Left lung (tissue), 10 donors: ENCODE data around the gene CPLANE2. TPM values are rescaled to one million over a fixed set of nuclear protein-coding genes. Genes with fewer than 3 reads are reported as not detected.
A peak's percentile ranks its signal among the peaks of the same experiment; 100 is the strongest.

Source experiments
- ATAC-seq: fragments of 200-7000 bp; cut with Tn5 transposase; one replicate; pipeline ENCODE4 v1.9.1; 2020; ENCODE audit warnings: moderate library complexity
- DNase-seq, 4 donors: peaks; one replicate each; pipeline ENCODE4 v3.0.0-alpha.2; 2013 to 2020
- H3K27ac ChIP-seq, 2 donors: fragments of 200-600 bp; sonication (generic) in 1 of 2; one replicate each; pipeline versions ENCODE4 v1.5.0 to v1.8.0; 2020 to 2021
- H3K27me3 ChIP-seq, 2 donors: fragments of 200-600 bp; sonication (generic) in 1 of 2; one replicate each; pipeline versions ENCODE4 v1.5.0 to v1.8.0; 2020 to 2021
- H3K36me3 ChIP-seq, 2 donors: fragments of 200-600 bp; sonication (generic) in 1 of 2; one replicate each; pipeline versions ENCODE4 v1.5.0 to v1.8.0; 2020 to 2021
- H3K4me1 ChIP-seq, 2 donors: fragments of 200-600 bp; one replicate each; pipeline ENCODE4 v1.8.0; 2021
- H3K4me3 ChIP-seq, 2 donors: fragments of 200-600 bp; sonication (generic) in 1 of 2; one replicate each; pipeline versions ENCODE4 v1.5.0 to v1.8.0; 2020 to 2021; ENCODE audit warnings: mild to moderate bottlenecking in 1 of 2
- H3K9me3 ChIP-seq, 2 donors: fragments of 200-600 bp; sonication (generic) in 1 of 2; one replicate each; pipeline versions ENCODE4 v1.5.0 to v1.8.0; 2020 to 2021
- intact Hi-C, 2 donors: fragments of 100-400 bp; cut with DNase I; formaldehyde crosslinking; loops; one replicate each; pipeline versions ENCODE4 v1.11.2 to v1.14.2; 2022
- polyA plus RNA-seq, 6 donors: library from polyadenylated mRNA; unstranded; fragments of 120-200 nt; gene quantifications; one replicate each; pipeline ENCODE4 v1.2.1, GENCODE V29; 2013; ENCODE audit not compliant: insufficient read length in 6 of 6
- total RNA-seq, 2 donors: library from RNA; stranded (reverse); fragmentation: NEBNext Ultra II Directional; extraction: Animal tissue kit (Norgen Biotek cat#: 25700); gene quantifications; one replicate each; pipeline ENCODE4 v1.2.1, GENCODE V29; 2021
- TF ChIP-seq, protein P1 (sequence below), 2 donors: fragments of 200-600 bp; sonication (generic) in 1 of 2; IDR thresholded peaks; one replicate each; pipeline versions ENCODE4 v1.5.0 to v1.8.0; 2021; ENCODE audit warnings: antibody characterized with exemption in 2 of 2
- donor health status: DM: no; HTN: yes; CAD: no.
- donor health status: DM: no; HTN: no; CAD: no.

CPLANE2 gene
- total and polyA plus RNA-seq, 8 donors, result 3.9 to 8.9 (median 5.3) TPM

DNA sequence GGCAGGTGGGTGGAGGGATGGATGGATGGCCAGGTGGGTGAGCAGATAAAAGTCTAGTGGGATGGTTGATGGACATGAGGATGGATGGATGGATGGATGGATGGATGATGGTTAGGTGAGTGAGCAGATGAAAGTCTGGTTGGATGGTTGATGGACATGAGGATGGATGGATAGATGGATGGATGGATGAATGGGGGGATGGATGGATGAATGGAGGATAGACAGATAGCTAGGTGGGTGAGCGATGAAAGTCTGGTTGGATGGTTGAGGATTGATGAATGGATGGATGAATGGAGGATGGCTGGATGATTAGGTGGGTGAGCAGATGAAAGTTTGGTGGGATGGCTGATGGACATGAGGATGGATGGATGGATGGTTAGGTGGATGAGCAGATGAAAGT is 15.5 kb downstream of the CPLANE2 start:
- Histone ChIP-seq H3K4me1 (peaks cover 6 to 11% of the 10 kb centered on the region in 2 donors), H3K27me3 (peaks cover 0 to 14% of the 10 kb centered on the region in 2 donors), H3K36me3 (no peaks in the 10 kb centered on the region), H3K27ac (no peak overlapping the region), H3K9me3 (no peaks in the 10 kb centered on the region), H3K4me3 (no peak overlapping the region)
- ATAC-seq (no peak), DNase-seq (no peak)
- intact Hi-C loops, result no loop called here
- TF ChIP-seq, protein P1, sequence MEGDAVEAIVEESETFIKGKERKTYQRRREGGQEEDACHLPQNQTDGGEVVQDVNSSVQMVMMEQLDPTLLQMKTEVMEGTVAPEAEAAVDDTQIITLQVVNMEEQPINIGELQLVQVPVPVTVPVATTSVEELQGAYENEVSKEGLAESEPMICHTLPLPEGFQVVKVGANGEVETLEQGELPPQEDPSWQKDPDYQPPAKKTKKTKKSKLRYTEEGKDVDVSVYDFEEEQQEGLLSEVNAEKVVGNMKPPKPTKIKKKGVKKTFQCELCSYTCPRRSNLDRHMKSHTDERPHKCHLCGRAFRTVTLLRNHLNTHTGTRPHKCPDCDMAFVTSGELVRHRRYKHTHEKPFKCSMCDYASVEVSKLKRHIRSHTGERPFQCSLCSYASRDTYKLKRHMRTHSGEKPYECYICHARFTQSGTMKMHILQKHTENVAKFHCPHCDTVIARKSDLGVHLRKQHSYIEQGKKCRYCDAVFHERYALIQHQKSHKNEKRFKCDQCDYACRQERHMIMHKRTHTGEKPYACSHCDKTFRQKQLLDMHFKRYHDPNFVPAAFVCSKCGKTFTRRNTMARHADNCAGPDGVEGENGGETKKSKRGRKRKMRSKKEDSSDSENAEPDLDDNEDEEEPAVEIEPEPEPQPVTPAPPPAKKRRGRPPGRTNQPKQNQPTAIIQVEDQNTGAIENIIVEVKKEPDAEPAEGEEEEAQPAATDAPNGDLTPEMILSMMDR (IDR thresholded peaks at IDR 0.05), result no peak

DNA sequence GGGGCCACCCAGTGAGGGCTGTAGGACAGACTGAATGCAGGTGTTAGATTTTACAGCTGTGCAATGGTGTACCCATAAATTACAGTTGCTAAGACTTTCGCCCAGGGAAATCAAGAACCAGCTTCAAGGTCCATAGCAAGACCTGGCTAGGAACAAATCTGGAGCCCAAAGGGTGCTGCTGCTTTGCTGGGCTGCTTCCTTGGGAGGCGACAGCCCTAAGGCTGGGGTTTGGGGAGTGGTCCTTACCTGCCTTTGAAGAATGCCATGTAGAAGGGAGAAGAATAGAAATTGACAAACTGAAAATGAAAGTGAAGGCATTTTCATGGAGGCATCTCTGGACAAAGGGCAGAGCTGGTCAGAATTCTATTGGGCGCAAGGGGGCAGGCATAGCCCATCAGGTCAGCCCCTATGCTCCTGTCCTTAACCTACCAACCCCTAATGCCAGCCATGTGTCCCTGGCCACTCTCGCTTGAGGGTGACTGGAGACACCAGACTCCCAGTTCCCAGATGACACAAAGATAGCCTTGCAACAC is 16.9 kb downstream of the CPLANE2 start:
- ATAC-seq, result no peak
- Histone ChIP-seq H3K4me1 (peaks cover 6 to 20% of the 10 kb centered on the region in 2 donors), H3K36me3 (no peaks in the 10 kb centered on the region), H3K9me3 (no peaks in the 10 kb centered on the region), H3K27ac (no peak overlapping the region), H3K4me3 (no peak overlapping the region), H3K27me3 (no peaks in the 10 kb centered on the region)
- TF ChIP-seq, protein P1 (IDR thresholded peaks at IDR 0.05), result no peak
- intact Hi-C loops, result no loop called here
- peak in 1 of 4 donors; percentile 6 for DNase-seq

DNA sequence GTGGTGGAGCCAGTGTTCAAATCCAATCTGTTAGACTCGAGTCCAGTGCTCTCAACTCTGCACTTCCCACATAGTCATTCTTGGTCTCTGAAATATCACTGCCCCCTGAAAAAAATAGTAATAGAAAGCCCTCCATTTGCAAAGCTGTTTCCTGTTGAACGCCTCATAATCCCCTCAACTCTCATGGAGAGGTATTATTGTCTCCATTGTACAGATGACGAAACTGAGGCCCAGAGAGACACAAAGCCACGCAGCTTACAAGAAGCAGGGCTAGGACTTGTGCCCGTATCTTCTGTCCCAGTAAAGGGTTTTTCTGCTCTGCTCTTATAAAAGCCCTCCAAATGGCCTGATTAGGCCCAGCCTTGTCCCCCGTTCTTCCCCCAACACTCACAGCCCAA is 18.3 kb downstream of the CPLANE2 start:
- H3K4me1 ChIP-seq, result peaks cover 6 to 20% of the 10 kb centered on the region in 2 donors
- no peak overlapping the region for H3K27ac ChIP-seq
- intact Hi-C loops, result no loop called here
- no peak overlapping the region for H3K4me3 ChIP-seq
- H3K27me3 ChIP-seq, result no peaks in the 10 kb centered on the region
- TF ChIP-seq, protein P1 (IDR thresholded peaks at IDR 0.05), result no peak
- DNase-seq (no peak), ATAC-seq (no peak)
- no peaks in the 10 kb centered on the region for H3K36me3 ChIP-seq
- H3K9me3 ChIP-seq, result no peaks in the 10 kb centered on the region

DNA sequence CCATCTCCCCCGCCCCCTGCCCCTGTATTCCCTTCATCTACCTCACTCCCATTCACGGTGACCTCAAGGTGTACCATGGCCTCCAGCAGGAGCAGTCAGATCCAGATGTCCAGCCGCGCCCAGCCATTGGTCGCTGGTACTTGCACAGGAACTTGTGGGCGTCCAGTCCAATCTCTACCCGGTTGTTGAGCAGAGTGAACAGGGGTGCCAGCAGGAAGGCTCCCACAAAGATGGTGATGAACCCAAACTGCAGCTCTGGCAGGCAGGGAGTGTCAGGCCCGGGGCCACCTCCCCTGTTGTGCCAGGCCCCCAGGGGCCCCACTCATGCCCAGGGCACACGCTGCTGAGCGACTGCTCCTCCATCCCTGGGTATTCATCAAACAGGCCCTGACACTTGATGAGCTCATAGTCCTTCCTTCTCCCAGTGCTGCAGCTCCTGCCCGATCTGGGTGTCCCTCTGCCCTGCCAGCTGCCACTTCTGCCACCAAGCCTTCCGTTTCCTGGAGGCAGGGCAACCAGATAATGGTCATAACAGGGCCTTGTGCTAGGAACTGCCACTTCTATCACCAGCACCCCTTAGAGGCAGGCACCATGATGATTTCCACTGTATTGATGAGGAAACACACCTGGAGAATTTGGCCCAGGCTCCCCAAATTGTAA is 18.8 kb downstream of the CPLANE2 start:
- TF ChIP-seq, protein P1 (IDR thresholded peaks at IDR 0.05), result no peak
- H3K36me3 ChIP-seq, result no peaks in the 10 kb centered on the region
- H3K4me3 ChIP-seq, result no peak overlapping the region
- intact Hi-C loops, result no loop called here
- H3K27me3 ChIP-seq, result no peaks in the 10 kb centered on the region
- H3K4me1 ChIP-seq, result peaks cover 6 to 20% of the 10 kb centered on the region in 2 donors
- no peaks in the 10 kb centered on the region for H3K9me3 ChIP-seq
- H3K27ac ChIP-seq, result no peak overlapping the region
- ATAC-seq, result no peak
- peak in 1 of 4 donors; percentile 79 for DNase-seq

DNA sequence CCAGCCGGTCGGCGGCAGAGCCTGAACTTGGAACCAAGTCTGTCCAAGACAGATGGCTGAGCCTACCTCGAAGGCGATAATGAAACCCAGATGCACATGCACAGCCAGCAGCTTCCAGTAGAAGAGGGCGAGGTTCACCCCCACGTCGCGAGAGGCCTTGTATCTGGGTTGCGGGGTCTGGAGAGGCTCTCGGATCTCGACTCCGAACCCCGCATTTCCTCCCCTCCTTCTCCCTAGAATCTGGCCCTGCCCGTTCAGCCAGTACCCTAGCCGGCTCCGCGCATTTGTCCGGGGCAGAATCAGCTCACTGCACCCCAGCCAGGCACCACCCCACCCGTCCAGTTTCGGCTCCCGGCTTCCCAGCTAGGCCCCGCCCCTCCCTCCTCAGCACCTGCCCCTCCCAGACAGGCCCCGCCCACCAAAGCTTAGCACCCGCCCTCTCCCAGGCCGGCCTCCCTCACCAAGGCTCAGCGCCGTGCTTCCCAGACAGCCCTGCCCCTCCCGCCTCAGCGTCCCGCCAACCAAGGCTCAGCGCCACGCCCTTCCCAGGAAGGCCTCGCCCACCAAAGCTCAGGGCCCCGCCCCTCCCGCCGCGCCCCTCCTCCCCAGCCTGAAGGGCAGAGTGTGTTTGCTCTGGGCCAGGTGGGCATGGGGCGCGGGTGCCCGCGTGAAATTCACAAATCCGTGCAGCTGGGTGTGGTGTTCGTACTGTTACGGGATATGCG is 19.8 kb downstream of the CPLANE2 start:
- H3K9me3 ChIP-seq, result no peaks in the 10 kb centered on the region
- ATAC-seq (peak; percentile 97), DNase-seq (peak; percentile 84 to 100 (median 98))
- peak overlapping the region; percentile 41 to 56 for H3K4me3 ChIP-seq
- peak overlapping the region; percentile 53 to 65 for H3K27ac ChIP-seq
- no peaks in the 10 kb centered on the region for H3K36me3 ChIP-seq
- intact Hi-C loops, result no loop called here
- no peaks in the 10 kb centered on the region for H3K27me3 ChIP-seq
- H3K4me1 ChIP-seq, result peaks cover 6 to 20% of the 10 kb centered on the region in 2 donors
- TF ChIP-seq, protein P1 (IDR thresholded peaks at IDR 0.05), result no peak
